ENCODE measurements around the gene MME.

- no peak for TF ChIP-seq FOXP2 (optimal IDR thresholded peaks at IDR 0.05; ENCODE audit: borderline replicate concordance, extremely low read depth, extremely low read length, insufficient read depth)
- TF ChIP-seq SIN3A (IDR thresholded peaks at IDR 0.05; ENCODE audit: borderline replicate concordance, insufficient read depth, low read length), result no peak
- TF ChIP-seq POLR2AphosphoS5 (IDR thresholded peaks at IDR 0.05; ENCODE audit: low read depth, low read length), result no peak
Observed at GRCh38 chr3:155102329-155102728, 22.2 kb downstream of the MME start.

Measured in PFSK-1 (cell line).